ENCODE results near the gene PEX16.
"Not testable (repeated sequence)": the region's sequence is repeated elsewhere in the genome, so short reads cannot be mapped to it uniquely, and the experiment has no call there.

Gene PEX16

DNA sequence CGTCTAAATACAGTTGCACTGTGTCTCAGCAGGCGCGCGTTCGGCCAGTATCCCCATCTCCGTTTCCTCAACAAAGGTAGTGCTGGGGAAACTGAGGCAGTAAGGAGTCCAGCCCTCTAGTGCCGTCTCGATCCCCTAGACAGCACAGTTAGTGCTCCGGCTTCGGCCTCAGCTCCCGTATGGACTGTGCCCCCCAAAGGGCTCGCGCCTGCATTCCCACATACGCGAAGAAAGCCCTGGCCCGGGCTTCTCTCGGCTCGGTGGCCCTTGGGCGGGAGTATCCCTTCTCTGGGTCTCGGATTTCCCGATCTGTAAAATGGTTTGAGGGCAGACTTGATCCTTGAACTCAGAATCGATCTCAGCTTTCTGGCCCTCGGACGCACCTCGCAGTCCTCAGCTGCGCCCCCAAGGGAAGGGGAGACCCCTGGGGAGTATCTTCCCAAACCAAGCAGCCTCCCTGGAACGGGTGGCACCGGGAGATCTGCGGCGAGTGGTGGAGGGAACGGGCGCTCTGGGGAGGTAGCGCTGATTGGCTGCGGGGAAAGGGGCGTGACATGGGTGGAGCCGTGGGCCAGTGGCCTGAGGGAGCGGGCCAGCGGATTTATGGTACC lies 759 bp upstream of the PEX16 start:
- DNase-seq (ENCODE audit: low read depth) = peak; percentile 63

DNA sequence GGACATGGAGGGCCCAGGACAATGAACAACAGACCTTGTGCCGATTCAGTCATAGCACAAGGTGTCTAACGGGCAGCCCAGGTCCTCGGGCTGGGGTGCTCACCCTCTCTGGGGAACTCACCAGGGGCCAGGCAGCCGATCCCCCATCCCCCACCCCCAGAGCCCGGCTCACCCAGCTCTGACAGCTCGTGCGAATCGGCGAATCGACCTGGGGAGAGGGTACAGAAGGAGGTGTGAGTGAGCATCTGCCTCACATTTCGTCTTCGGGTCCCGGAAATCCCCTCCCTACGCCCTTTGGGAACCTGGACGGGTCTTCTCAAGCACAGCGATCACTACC lies 423 bp downstream of the PEX16 start:
- DNase-seq (ENCODE audit: low read depth) = no peak

DNA sequence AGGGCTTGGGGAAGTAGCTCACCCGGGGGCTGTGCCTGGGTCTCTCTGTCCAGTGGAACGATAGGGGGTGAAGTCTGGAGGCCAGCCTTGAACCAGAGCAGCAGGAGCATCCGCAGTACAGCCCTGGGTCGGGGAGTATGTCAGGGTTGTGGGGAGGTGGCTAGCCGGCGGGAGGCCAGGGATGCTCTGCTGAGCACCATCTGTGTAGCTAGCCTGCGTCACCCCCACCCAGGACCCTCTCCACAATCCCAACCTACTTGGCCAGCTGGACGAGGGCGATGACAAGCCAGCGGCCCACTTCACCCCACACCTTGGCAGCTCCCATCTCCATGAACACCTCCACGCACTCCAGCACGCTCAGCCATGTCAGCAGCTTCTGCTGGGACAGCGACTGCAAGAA lies 2.2 kb downstream of the PEX16 start:
- DNase-seq (ENCODE audit: low read depth) = no peak

DNA sequence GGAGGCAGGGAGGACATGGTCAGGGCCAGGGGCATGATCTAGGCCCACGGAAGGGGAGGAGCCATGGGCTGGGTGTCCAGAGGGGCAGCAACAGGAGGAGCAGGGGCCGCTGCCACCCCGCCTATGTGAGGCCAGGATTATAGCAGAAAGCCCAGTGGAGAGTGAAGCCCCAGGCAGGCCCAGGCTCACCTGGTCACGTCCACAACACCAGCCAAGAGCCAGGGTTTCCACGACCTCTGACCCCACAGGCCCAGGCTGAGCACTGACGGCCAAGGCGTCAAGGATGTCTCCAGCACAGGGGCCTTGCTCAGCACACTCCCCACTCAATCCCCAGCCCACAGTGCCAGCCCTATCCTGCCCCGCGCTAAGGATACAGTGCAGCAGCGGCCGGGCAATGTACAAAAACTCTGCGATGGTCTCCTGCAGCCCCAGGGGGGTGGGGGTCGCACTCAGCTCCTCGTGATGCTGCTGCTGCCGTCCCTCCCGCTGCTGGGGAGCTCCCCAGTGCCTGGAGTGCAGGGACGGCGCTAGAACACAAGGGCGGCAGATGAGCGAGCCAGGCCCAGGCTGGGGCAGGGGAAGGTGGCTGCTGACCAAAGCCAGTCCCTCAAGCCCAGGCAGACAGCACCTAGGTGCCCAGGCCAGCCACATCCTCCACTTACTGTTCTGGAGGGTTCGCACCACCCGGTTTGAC lies 3.6 kb downstream of the PEX16 start:
- no peak for DNase-seq (ENCODE audit: low read depth)

DNA sequence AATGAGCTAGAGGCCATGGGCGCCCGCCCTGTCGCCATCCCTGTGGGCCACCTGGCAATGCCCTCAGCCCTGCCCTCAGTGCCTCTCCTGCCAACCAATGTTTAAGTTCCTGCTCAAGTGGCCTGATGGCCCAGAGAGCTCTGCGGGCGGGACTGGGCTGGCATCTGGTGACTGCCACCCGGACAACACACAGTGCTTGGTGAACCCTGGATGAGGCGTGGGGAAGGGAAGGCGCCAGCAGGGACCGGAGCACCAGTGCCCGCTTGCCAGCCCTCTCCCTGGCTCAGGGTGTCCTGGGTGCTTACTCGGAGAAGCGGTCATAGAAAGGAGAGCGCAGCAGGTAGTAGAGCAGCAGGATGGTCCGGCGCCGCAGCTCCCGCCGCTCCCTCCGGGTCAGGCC lies 4.2 kb downstream of the PEX16 start:
- DNase-seq (ENCODE audit: low read depth) = no peak

DNA sequence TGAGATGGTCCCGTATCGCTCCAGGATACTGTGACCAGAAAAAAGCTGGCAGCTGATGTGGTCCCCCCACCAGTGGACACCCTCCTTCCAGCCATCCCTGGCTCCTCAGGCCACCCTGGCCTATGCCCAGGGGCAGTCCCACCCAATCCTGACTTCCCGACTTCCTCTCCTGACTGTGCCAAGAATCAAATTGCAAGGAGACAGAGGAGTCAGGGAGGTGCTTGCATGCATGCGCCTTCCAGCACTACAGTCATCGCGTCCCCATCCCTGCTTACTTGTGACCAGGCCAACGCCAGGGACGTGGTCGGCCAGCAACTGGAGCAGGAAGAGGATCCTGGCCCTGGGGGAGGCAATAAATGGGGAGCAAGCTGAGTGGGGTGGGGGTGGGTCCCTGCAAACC lies 7.1 kb downstream of the PEX16 start:
- DNase-seq (ENCODE audit: low read depth) = no peak

DNA sequence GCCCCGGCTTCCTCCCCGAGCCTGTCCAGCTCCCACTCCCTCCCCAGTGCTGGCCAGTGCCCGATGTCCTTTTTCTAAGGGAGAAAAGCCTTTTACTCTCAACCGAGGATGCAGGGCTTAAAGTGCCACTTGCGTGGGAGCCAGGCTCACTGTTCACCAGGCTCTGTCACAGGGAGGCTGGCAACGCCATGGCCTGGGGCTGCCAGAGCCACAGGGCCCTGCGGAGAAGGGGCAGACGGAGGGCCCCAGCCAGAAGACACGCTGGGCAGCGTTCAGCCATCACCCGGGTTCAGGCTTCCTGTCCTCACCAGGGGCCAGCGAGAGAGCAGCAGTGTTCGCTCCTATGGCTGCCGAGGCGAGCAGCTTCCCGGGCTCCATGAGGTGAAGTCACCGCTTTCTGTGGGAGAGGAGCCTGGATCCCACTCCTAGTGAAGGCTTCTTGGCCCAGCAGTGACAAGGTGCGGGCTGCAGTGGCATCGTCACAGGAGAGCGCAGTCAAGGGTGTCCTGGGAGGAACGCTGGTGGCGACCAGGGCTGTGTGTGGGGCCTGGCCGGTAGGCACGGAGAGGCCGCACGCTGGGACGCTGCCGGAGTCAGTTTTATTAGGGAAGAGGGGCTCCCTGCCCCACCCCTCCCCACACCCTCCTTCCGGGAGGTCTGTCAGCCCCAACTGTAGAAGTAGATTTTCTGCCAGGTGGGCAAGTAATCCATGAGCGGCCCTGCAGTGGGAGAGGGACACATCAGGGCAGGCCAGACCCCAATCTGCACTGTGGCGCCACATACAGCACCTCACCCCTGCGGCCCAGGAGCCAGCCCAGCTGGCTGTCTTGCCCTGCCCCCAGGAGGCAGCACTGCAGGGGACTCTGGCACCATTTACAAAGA lies 7.8 kb downstream of the PEX16 start:
- no peak for DNase-seq (ENCODE audit: low read depth)

DNA sequence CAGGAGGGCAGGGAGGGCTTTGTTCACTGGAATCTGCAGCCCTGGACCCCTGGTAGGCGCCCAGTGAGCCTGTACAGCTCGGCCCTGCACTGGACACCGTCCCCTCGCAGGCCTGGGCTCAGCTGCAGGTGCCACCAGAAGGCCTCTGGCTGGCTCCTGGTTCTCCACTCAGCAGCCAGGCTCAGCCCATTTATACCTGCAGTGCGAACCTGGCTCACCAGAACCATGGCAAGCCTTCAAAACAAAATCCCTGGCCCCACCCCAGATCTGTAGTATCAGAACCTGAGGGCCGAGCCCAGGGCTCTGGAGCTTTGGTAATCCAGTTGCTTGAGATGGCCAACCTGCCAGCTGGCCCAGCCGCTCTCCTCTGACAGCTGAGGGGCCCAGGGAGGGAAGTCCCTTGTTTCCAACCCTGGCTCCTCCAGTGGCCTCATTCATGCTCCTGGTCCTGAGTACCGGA lies 9.7 kb downstream of the PEX16 start:
- no peak for DNase-seq (ENCODE audit: low read depth)

DNA sequence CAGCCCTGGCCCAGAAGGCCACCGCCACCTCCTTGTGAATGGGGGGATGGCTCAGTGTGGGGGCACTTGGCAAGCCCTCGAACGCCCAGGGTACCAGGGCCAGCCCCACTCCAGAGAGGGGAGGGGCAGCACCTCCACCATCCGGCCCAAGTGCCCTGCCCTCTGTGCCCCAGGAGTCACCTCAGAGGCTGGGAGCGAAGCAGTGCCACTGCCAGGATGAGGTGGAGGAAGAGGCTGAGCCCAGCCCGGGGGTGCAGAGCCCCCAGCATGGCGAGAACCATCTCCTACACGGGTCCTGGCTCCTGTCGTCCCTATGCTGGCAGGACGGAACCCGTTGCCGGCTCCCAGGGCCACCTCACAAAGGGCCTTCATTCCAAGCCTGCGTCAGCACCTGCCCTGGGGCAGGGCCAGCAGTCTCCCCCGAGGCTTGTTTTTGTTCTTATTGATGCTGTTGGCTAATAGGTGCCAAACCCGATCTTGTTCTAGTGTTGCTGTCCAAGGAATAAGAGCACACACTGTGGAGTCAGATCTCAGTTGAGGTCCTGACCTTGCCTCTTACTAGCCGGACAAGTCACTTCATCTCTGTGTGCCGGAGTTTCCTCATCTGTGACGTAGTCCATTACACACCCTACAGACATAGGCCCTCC lies 10.6 kb downstream of the PEX16 start, which contains the start of gene FREY1:
Gene FREY1, minus strand, starts transcription at position 307 of the 647 bp plus-strand sequence. Its CDS starts 26 bp downstream, at position 281.
- DNase-seq (ENCODE audit: low read depth) = no peak

DNA sequence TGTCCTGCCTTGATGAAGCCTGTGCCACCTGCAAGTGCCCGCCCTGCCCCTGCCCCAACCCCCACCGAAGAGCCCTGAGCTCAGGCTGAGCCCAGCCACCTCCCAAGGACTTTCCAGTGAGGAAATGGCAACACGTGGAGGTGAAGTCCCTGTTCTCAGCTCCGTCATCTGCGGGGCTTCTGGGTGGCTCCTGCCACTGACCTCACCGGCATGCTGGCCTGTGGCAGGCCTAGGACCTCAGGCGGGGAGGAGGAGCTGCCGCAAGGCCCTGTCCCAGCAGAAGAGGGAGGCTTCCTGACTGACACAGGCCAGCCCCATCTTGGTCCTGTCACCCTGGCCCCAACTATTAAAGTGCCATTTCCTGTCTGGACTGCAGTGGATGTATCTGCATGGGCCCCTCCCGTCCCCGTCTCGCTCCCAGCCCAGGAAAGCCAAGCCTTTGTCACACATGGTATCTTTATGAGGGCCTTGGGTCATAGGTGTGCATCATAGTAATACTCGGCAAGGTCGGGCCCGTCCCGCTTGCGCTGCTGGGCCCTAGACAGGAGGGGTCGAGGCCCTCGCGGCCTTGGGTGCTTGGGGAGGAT lies 11.5 kb downstream of the PEX16 start:
- no peak for DNase-seq (ENCODE audit: low read depth)

DNA sequence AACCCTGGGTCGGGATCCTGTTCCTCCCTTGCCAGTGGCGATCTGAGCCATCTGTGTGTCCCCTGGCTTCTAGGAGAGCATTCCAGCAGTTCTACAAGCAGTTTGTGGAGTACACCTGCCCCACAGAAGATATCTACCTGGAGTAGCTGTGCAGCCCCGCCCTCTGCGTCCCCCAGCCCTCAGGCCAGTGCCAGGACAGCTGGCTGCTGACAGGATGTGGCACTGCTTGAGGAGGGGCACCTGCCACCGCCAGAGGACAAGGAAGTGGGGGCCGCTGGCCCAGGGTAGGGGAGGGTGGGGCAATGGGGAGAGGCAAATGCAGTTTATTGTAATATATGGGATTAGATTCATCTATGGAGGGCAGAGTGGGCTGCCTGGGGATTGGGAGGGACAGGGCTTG lies 12.1 kb downstream of the PEX16 start:
- not testable (repeated sequence) for DNase-seq (ENCODE audit: low read depth)

DNA sequence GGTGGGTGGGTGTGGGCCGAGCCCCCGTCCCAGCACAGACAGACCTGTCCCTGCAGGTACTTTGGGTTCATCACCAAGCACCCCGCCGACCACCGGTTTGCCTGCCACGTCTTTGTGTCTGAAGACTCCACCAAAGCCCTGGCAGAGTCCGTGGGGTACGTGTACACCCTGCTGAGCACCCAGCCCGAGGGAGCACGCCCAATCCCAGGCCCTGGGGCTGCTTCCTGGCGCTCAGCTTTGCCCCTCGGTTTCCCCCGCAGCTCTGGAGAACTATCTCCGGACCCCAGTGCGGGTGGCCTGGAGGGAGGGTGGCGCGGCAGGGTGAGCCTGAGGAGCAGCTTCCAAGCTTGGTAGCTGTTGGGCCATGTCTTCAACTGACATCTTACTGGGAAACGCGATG lies 12.6 kb downstream of the PEX16 start:
- no peak for DNase-seq (ENCODE audit: low read depth)

DNA sequence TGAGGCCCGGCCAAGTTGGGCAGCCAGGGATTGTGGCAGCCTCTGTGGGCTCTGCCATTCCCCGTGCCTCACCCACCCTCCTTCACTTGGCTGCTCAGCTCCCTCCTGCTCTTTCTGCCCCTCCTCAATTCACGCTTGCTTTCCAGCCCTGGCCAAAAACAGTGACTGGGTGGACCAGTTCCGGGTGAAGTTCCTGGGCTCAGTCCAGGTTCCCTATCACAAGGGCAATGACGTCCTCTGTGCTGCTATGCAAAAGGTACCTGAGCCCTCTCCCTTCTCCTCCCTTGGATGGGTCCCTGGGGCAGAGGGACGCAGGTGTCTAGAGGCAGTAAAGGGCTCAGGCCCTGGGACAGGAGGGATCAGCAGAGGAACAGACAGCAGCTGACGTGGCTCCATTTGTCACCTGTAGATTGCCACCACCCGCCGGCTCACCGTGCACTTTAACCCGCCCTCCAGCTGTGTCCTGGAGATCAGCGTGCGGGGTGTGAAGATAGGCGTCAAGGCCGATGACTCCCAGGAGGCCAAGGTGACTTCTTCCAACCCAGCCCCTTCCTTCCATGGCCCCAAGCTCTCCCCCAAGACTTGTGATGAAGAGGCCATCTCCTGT lies 13.3 kb downstream of the PEX16 start:
- no peak for DNase-seq (ENCODE audit: low read depth)

DNA sequence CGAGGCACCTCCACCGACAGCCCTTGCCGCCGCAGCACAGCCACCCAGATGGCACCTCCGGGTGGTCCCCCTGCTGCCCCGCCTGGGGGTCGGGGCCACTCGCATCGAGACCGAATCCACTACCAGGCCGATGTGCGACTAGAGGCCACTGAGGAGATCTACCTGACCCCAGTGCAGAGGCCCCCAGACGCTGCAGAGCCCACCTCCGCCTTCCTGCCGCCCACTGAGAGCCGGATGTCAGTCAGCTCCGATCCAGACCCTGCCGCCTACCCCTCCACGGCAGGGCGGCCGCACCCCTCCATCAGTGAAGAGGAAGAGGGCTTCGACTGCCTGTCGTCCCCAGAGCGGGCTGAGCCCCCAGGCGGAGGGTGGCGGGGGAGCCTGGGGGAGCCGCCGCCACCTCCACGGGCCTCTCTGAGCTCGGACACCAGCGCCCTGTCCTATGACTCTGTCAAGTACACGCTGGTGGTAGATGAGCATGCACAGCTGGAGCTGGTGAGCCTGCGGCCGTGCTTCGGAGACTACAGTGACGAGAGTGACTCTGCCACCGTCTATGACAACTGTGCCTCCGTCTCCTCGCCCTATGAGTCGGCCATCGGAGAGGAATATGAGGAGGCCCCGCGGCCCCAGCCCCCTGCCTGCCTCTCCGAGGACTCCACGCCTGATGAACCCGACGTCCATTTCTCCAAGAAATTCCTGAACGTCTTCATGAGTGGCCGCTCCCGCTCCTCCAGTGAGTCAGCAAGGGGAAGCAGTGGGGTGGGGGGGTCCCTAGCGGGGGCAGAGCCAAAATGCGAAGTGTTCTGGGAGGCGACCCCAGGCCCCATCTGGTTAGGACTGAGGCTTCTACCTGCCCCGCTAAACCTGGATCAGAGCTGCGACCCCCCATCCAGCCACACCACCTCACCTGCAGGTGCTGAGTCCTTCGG lies 15.0 kb downstream of the PEX16 start:
- no peak for DNase-seq (ENCODE audit: low read depth)

DNA sequence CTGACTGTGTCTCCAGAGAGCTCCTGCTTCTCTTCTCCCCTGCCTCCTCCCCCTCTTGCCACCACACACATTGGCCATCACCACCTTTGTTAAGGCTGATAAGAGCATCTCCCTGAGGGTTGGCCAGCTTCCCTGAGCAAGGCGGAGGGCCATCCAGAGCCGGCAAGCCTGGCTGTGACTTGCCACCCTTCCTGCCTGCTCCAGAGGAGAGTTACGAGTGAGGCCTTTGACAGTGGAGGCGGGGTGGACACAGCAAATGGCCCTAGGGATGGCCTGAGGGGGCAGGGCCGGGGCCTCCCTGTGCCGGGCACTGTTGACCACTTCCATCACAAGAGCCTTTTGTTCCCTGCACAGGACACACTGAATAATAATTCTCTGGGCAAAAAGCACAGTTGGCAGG lies 16.1 kb downstream of the PEX16 start:
- no peak for DNase-seq (ENCODE audit: low read depth)

DNA sequence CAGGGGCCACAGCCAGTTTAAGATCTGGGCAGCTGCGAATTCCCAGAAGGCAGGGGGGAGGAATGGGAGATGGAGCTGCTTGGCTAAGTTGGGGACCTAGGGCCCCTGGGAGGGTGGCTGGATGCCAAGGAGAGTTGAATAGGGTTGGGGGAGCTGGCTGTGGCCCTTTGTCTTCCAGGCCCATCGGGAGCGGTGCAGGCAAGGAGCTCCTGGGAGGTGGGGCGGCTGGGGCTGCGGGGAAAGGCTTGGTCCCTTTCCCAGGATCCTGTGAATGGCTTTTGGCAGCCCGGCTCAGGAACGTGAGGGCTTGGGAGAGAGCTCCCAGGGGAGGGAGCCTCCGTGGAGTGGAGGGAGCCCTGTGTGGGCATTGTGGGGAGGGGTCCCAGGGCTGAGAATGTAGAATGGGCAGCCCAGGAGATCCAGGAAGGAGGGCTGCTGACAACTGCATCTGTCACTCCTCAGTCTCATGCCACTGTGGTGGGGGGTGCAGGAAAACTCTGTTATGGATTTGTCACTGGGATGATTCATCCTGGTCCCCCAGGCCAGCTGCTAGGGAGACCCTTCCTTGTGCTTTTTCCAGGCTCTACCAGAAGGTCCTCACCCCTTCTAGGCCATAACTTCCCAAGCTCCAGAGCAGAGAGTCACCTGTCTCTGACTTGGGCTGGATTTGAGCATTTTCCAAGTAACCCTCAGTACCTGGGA lies 16.6 kb downstream of the PEX16 start:
- DNase-seq (ENCODE audit: low read depth) = no peak

DNA sequence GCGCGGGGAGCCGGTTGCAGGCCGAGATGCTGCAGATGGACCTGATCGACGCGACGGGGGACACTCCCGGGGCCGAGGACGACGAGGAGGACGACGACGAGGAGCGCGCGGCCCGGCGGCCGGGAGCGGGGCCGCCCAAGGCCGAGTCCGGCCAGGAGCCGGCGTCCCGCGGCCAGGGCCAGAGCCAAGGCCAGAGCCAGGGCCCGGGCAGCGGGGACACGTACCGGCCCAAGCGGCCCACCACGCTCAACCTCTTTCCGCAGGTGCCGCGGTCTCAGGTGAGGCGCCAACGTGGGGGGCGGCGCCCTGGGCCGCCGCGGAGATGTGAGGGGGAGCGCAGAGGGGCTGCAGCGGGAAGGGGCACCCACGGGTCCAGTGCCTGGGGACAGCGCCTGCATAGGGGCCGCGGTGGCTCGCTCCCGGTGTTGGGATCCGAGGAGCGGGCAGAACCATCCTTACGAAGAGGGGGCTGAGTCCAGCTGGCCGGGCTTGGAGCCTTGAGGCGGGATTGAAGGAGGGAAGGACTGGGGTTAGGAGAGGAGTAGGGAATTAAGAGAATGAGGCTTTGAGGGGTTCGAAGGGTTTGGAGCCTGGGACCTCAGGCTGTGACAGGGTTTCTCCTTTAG lies 17.4 kb downstream of the PEX16 start:
- not testable (repeated sequence) for DNase-seq (ENCODE audit: low read depth)

DNA sequence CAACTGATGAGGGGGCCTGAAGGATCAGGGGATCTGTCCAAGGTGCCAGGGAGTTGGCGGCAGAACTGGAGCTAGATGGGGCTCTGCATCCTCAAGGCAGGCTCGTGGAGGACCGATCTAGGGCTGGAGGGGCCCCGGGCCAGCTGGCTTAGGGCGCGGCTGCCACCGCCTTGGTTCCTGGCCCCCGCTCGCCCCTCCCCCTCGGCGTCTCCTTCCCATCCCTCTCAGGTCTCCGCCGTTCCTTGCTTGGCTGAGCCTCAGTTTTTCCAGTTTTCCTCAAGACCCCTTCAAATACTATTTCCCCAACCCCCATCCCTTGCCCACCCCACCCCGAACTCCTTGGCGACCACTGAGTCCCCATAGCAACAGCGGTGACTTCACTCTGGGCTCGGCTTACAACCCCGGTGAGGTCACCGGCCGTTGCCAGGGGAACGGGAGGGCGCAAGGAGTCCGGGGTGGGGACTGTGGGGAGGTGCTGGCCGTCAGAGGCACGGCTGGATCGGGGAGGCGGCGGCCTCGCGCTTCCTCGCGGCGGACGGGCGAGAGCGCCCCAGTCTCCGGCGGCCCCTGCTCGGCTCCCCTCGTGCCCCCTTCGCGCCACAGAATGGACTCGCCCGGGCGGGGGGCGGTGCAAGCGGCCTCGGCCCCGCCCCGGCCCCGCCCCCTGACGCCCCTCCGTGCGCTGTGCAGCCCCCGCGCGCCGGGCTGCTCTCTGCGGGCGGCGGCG lies 18.1 kb downstream of the PEX16 start:
- no peak for DNase-seq (ENCODE audit: low read depth)

DNA sequence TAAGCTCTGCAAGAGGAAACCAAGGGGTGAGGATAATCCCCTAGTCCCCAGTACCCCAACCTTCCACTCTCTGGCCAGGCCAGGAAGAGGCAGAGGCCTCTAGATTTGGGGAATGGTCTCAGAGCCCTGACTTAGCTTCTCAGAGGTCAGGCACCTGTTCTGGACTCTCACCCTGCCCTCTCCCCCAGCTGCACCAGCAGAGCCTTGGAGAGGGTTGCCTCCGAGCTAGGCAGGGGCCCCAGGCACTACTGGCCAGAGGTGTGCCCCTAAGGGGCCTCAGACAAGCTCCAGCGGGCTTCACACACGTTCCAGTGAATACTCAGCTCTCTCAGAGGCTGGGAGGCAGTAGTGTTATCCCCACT lies 18.6 kb downstream of the PEX16 start:
- DNase-seq (ENCODE audit: low read depth) = no peak
